Parathyroid adenoma (tissue), 2 donors: ENCODE results near the gene PHYKPL.

Experiments used
- H2AFZ ChIP-seq: fragments of 300-600 bp; sonication (generic); one replicate; pipeline ENCODE4 v1.7.0; 2017; ENCODE audit warnings: antibody characterized with exemption, mild to moderate bottlenecking
- H3K27ac ChIP-seq: fragments of 300-600 bp; sonication (generic); one replicate; pipeline ENCODE4 v1.7.0; 2017
- H3K27me3 ChIP-seq: fragments of 300-600 bp; sonication (generic); one replicate; pipeline ENCODE4 v1.7.0; 2017; ENCODE audit warnings: low read length; ENCODE audit not compliant: control insufficient read depth, insufficient read depth
- H3K36me3 ChIP-seq: fragments of 300-600 bp; sonication (generic); one replicate; pipeline ENCODE4 v1.7.0; 2017; ENCODE audit warnings: low read length; ENCODE audit not compliant: control insufficient read depth, insufficient read depth
- H3K4me1 ChIP-seq: fragments of 300-600 bp; sonication (generic); one replicate; pipeline ENCODE4 v1.7.0; 2017; ENCODE audit warnings: control low read depth
- H3K4me2 ChIP-seq: fragments of 300-600 bp; sonication (generic); one replicate; pipeline ENCODE4 v1.7.0; 2017; ENCODE audit warnings: low read length
- H3K4me3 ChIP-seq: fragments of 300-600 bp; sonication (generic); one replicate; pipeline ENCODE4 v1.7.0; 2017; ENCODE audit warnings: low read depth, low read length
- H3K79me2 ChIP-seq: fragments of 300-600 bp; sonication (generic); one replicate; pipeline ENCODE4 v1.7.0; 2017; ENCODE audit warnings: control low read depth
- H3K9ac ChIP-seq: fragments of 300-600 bp; sonication (generic); one replicate; pipeline ENCODE4 v1.7.0; 2017; ENCODE audit warnings: mild to moderate bottlenecking
- H3K9me3 ChIP-seq: fragments of 300-600 bp; sonication (generic); one replicate; pipeline ENCODE4 v1.7.0; 2017; ENCODE audit warnings: low read length; ENCODE audit not compliant: control insufficient read depth
- TF ChIP-seq, protein P1 (sequence below): fragments of 300-600 bp; sonication (generic); IDR thresholded peaks from one replicate; pipeline ENCODE4 v1.7.0; 2017; ENCODE audit warnings: antibody characterized with exemption, mild to moderate bottlenecking
- donor health status: primary hyperparathyroidism.

PHYKPL gene

GRCh38 chr5:178279723-178280438 is 47.3 kb upstream of the PHYKPL start:
- H3K4me3 ChIP-seq: no peak overlapping the region

GRCh38 chr5:178279026-178279722 is 46.6 kb upstream of the PHYKPL start:
- Histone ChIP-seq H3K4me2 (no peak overlapping the region), H3K9ac (no peak overlapping the region), H3K27me3 (no peaks in the 10 kb centered on the region), H3K79me2 (no peaks in the 10 kb centered on the region), H2AFZ (no peak overlapping the region), H3K36me3 (no peaks in the 10 kb centered on the region), H3K4me1 (no peaks in the 10 kb centered on the region), H3K9me3 (no peaks in the 10 kb centered on the region), H3K27ac (no peak overlapping the region), H3K4me3 (no peak overlapping the region)
- TF ChIP-seq, protein P1, sequence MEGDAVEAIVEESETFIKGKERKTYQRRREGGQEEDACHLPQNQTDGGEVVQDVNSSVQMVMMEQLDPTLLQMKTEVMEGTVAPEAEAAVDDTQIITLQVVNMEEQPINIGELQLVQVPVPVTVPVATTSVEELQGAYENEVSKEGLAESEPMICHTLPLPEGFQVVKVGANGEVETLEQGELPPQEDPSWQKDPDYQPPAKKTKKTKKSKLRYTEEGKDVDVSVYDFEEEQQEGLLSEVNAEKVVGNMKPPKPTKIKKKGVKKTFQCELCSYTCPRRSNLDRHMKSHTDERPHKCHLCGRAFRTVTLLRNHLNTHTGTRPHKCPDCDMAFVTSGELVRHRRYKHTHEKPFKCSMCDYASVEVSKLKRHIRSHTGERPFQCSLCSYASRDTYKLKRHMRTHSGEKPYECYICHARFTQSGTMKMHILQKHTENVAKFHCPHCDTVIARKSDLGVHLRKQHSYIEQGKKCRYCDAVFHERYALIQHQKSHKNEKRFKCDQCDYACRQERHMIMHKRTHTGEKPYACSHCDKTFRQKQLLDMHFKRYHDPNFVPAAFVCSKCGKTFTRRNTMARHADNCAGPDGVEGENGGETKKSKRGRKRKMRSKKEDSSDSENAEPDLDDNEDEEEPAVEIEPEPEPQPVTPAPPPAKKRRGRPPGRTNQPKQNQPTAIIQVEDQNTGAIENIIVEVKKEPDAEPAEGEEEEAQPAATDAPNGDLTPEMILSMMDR: no peak

More at GRCh38 chr5:178279723-178280438, 47.3 kb upstream of the PHYKPL start:
- no peak overlapping the region for H3K4me2 ChIP-seq
- H3K27me3 ChIP-seq: no peaks in the 10 kb centered on the region
- H2AFZ ChIP-seq: peak overlapping the region; percentile 60
- H3K79me2 ChIP-seq: no peaks in the 10 kb centered on the region
- no peaks in the 10 kb centered on the region for H3K4me1 ChIP-seq
- TF ChIP-seq, protein P1: peak; percentile 94
- H3K36me3 ChIP-seq: no peaks in the 10 kb centered on the region
- no peak overlapping the region for H3K27ac ChIP-seq
- no peaks in the 10 kb centered on the region for H3K9me3 ChIP-seq
- H3K9ac ChIP-seq: no peak overlapping the region

- H3K4me2 ChIP-seq: no peak overlapping the region
- no peaks in the 10 kb centered on the region for H3K27me3 ChIP-seq
- TF ChIP-seq, protein P1: no peak
These were observed 45.9 kb upstream of the PHYKPL start for GRCh38 chr5:178278358-178279023.

DNA sequence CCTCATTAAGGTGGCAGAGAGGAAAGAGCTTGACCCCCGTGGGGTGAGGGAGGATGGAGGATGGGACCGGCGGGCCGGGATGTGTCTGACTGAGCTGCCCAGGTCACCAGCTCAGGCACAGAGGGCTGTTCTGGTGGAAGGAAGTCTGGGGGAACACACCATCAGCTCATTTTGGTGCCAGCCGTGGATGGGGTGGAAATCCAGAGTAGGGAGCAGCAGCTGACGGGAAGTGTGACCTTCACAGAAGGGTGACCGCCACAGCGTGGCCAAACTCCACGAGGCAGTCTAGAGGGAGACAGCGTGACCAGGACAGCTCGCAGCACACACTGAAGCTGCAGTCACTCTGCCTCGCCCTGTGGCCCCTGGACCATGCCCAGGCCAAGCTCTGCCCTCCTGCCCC is 45.3 kb upstream of the PHYKPL start:
- TF ChIP-seq, protein P1: no peak

More at GRCh38 chr5:178278358-178279023, 45.9 kb upstream of the PHYKPL start:
- no peaks in the 10 kb centered on the region for H3K4me1 ChIP-seq
- no peak overlapping the region for H3K9ac ChIP-seq
- no peaks in the 10 kb centered on the region for H3K79me2 ChIP-seq
- H2AFZ ChIP-seq: no peak overlapping the region
- H3K27ac ChIP-seq: no peak overlapping the region
- H3K9me3 ChIP-seq: no peaks in the 10 kb centered on the region
- no peaks in the 10 kb centered on the region for H3K36me3 ChIP-seq
- H3K4me3 ChIP-seq: no peak overlapping the region

More for the DNA sequence above, 45.3 kb upstream of the PHYKPL start:
- Histone ChIP-seq H3K4me2 (no peak overlapping the region), H3K9ac (no peak overlapping the region), H3K27me3 (no peaks in the 10 kb centered on the region), H2AFZ (no peak overlapping the region), H3K27ac (no peak overlapping the region), H3K9me3 (no peaks in the 10 kb centered on the region), H3K4me1 (no peaks in the 10 kb centered on the region), H3K36me3 (no peaks in the 10 kb centered on the region), H3K79me2 (no peaks in the 10 kb centered on the region), H3K4me3 (no peak overlapping the region)
